GM23248 (cell line): ENCODE results near the gene CCDC18. TPM values are rescaled to one million over a fixed set of nuclear protein-coding genes. Genes with fewer than 3 reads are reported as not detected.

Source experiments
- DNase-seq: peaks from one replicate; pipeline ENCODE4 v3.0.0-alpha.2; 2015
- H2AFZ ChIP-seq: fragments of 200-600 bp; sonication (generic); 2 replicates; pipeline ENCODE4 v1.6.1; 2016; ENCODE audit warnings: antibody characterized with exemption
- H3F3A ChIP-seq: fragments of 200-600 bp; sonication (generic); 2 replicates; pipeline ENCODE4 v1.6.1; 2016; ENCODE audit warnings: mild to moderate bottlenecking, antibody characterized with exemption, mixed run types; ENCODE audit not compliant: insufficient read depth
- H3K27ac ChIP-seq: fragments of 200-600 bp; sonication (generic); 2 replicates; pipeline ENCODE4 v1.5.1; 2016; ENCODE audit warnings: mild to moderate bottlenecking
- H3K27me3 ChIP-seq: fragments of 200-600 bp; sonication (generic); replicated peaks from 2 replicates; pipeline ENCODE4 v1.6.1; 2016; ENCODE audit warnings: mild to moderate bottlenecking; ENCODE audit not compliant: insufficient read depth
- H3K36me3 ChIP-seq: fragments of 200-600 bp; sonication (generic); 2 replicates; pipeline ENCODE4 v1.6.1; 2016; ENCODE audit warnings: low read depth, mild to moderate bottlenecking
- H3K4me1 ChIP-seq: fragments of 200-600 bp; sonication (generic); 2 replicates; pipeline ENCODE4 v1.6.1; 2016; ENCODE audit warnings: mild to moderate bottlenecking; ENCODE audit not compliant: insufficient read depth
- H3K4me2 ChIP-seq: fragments of 200-600 bp; sonication (generic); one replicate; pipeline ENCODE4 v1.6.1; 2016; ENCODE audit warnings: mild to moderate bottlenecking; ENCODE audit not compliant: unreplicated experiment
- H3K4me3 ChIP-seq: fragments of 200-600 bp; sonication (generic); 2 replicates; pipeline ENCODE4 v1.5.1; 2016; ENCODE audit warnings: mild to moderate bottlenecking
- H3K79me2 ChIP-seq: fragments of 200-600 bp; sonication (generic); 2 replicates; pipeline ENCODE4 v1.6.1; 2016; ENCODE audit warnings: mild to moderate bottlenecking; ENCODE audit not compliant: insufficient read depth
- H3K9ac ChIP-seq: fragments of 200-600 bp; sonication (generic); 2 replicates; pipeline ENCODE4 v1.6.1; 2016; ENCODE audit warnings: mild to moderate bottlenecking
- H3K9me2 ChIP-seq: fragments of 200-600 bp; sonication (generic); 2 replicates; pipeline ENCODE4 v1.6.1; 2016; ENCODE audit warnings: mixed run types, mild to moderate bottlenecking, moderate library complexity; ENCODE audit not compliant: insufficient read depth
- H3K9me3 ChIP-seq: fragments of 200-600 bp; sonication (generic); one replicate; pipeline ENCODE4 v1.6.1; 2017; ENCODE audit warnings: low read depth
- H4K20me1 ChIP-seq: fragments of 200-600 bp; sonication (generic); 2 replicates; pipeline ENCODE4 v1.6.0; 2016; ENCODE audit not compliant: insufficient read depth
- EZH2 ChIP-seq: fragments of 200-600 bp; sonication (generic); IDR thresholded peaks from 2 replicates; pipeline ENCODE4 v1.6.1; 2018; ENCODE audit warnings: antibody characterized with exemption, mild to moderate bottlenecking; ENCODE audit not compliant: insufficient read depth, poor library complexity, severe bottlenecking
- EZH2phosphoT487 ChIP-seq: fragments of 200-600 bp; sonication (generic); IDR thresholded peaks from 2 replicates; pipeline ENCODE4 v1.6.1; 2018; ENCODE audit warnings: antibody characterized with exemption, moderate library complexity, mild to moderate bottlenecking, low read depth; ENCODE audit not compliant: insufficient read depth
- WGBS, 2 experiments: methylation state at CpG; one replicate each; pipeline ENCODE4 v1.1.6; 2015 to 2017; ENCODE audit warnings: low lambda C conversion rate in 2 of 2, low coverage in 1 of 2; ENCODE audit errors: missing lambda C conversion rate in 2 of 2; 5-methylcytosine and 5-hydroxymethylcytosine counted together
- in situ Hi-C: fragments of 300-500 bp; cut with MboI; formaldehyde crosslinking; loops from 2 replicates; pipeline ENCODE4 v1.15.0; 2020
- polyA plus RNA-seq: library from polyadenylated mRNA; unstranded; fragments of >200 nt; fragmentation: Nextera tagmentation; extraction: Ambion mirVana; gene quantifications from 2 replicates; pipeline ENCODE4 v1.2.1, GENCODE V29; 2016
- total RNA-seq: library from RNA; depleted of rRNA; stranded (reverse); fragments of >200 nt; shearing (Covaris generic); gene quantifications from 2 replicates; pipeline ENCODE4 v1.2.3, GENCODE V29; 2014; rRNA removed

CCDC18 gene
- total RNA-seq (7.8 and 9.7 TPM in 2 replicates), polyA plus RNA-seq (5.7 and 8.8 TPM in 2 replicates)

DNA sequence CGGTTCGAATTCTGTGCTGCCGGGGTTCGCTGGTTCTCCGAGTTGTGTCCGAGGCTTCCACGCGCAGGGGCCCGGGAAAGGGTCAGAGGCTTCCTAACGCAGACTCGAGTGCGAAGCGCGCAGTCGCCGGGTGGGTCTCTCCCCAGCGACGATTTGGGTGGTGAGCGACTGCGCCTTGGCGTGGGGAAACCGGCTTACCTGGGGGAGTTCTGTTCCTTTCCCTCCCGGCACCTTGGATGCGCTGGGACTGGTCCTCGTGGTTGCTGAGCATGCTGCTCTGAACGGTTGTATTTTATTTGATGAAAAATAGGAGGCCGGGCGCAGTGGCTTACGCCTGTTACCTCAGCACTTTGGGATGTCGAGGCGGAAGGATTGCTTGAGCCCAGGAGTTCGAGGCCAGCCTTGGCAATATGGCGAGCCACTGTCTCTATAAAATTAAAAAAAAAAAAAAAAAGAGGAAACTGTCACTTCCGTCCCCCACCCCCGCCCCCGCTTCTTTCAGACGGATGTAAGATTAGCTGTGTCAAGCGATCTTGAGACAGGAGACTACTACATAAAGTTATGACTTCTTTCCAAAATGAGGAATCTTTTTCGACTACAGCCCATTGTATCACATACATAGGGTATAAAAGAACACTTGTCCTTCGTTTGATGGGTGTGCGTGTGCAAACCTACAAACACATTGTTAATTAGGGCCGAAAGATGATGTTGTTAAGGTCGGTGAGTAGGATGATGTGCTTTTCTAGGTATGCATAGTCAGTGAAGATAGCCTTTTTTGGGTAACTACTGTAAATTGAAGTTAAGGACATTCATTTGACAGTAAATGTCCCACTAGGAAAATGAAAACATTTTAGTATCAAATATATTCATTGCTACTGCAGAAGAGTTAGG lies at the start of gene CCDC18:
Gene CCDC18 (plus strand): TSS at position 2 of the 891 bp plus-strand sequence. CDS start 2,638 bp downstream, outside the sequence.
- Histone ChIP-seq H3K9me2 (no peaks in the 10 kb centered on the region), H3K27me3 (no peaks in the 10 kb centered on the region), H3K4me3 (peak within 1 kb of the TSS; percentile 91), H3K9me3 (no peaks in the 10 kb centered on the region), H2AFZ (peak within 1 kb of the TSS; percentile 79), H3F3A (peaks cover 26% of the 10 kb centered on the region), H3K4me1 (peaks cover 22% of the 10 kb centered on the region; the same call in 1 of the 2 replicates), H3K27ac (peak within 1 kb of the TSS; percentile 99), H3K4me2 (peak within 1 kb of the TSS; percentile 88), H3K36me3 (no peaks in the 10 kb centered on the region), H3K79me2 (peaks cover 78% of the 10 kb centered on the region), H4K20me1 (no peaks in the 10 kb centered on the region; the same call in 1 of the 2 replicates), H3K9ac (peak within 1 kb of the TSS; percentile 99)
- in situ Hi-C loops, result no loop called here
- TF ChIP-seq EZH2, result no peak
- peak; percentile 75 for DNase-seq
- 5 to 6% methylated on average over 39 to 42 of the region's 43 CpGs for WGBS, 2 experiments

DNA sequence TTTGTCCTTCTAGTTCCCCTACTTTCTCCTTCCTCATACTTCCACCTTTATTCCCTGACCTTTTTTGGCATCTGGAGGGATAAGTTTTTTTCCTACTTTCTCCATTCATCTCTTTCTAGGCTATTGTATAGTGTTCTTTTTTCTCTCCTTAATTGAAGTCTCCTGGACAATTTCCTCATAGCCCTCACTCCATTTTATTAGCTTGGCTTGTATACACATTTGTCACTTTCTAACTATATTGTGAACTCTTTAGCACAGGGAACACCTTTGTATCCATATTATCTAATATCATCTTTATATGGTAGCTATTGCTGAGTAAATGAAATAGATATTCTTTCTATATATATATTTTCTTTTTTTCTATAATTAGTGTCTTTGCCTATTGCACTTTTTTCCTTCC lies 47.9 kb upstream of the CCDC18 start:
- H4K20me1 ChIP-seq, result no peaks in the 10 kb centered on the region
- no peak overlapping the region for H3K9ac ChIP-seq
- no peaks in the 10 kb centered on the region for H3F3A ChIP-seq
- H3K9me3 ChIP-seq, result no peaks in the 10 kb centered on the region
- no peaks in the 10 kb centered on the region for H3K27me3 ChIP-seq
- DNase-seq, result no peak
- no peak overlapping the region for H3K4me3 ChIP-seq
- no peaks in the 10 kb centered on the region for H3K9me2 ChIP-seq
- H3K79me2 ChIP-seq, result no peaks in the 10 kb centered on the region
- no peak overlapping the region for H3K4me2 ChIP-seq
- no peak overlapping the region for H2AFZ ChIP-seq
- in situ Hi-C loops, result no loop called here
- H3K36me3 ChIP-seq, result peaks cover 24% of the 10 kb centered on the region
- no peak overlapping the region for H3K27ac ChIP-seq
- TF ChIP-seq EZH2, result no peak
- TF ChIP-seq EZH2phosphoT487, result no peak
- no peaks in the 10 kb centered on the region for H3K4me1 ChIP-seq

- Histone ChIP-seq H4K20me1 (no peaks in the 10 kb centered on the region), H3K27me3 (no peaks in the 10 kb centered on the region), H3K9me3 (no peaks in the 10 kb centered on the region), H3K79me2 (no peaks in the 10 kb centered on the region), H3K4me3 (no peak overlapping the region), H3K4me1 (no peaks in the 10 kb centered on the region), H3K36me3 (peaks cover 33% of the 10 kb centered on the region), H3F3A (peaks cover 3% of the 10 kb centered on the region; the same call in 1 of the 2 replicates), H3K9me2 (no peaks in the 10 kb centered on the region), H3K4me2 (no peak overlapping the region), H2AFZ (no peak overlapping the region), H3K27ac (no peak overlapping the region), H3K9ac (no peak overlapping the region)
- TF ChIP-seq EZH2 (no peak), EZH2phosphoT487 (no peak)
- 79 to 85% methylated on average over 5 of the region's 5 CpGs for WGBS, 2 experiments
- DNase-seq, result no peak
- in situ Hi-C loops, result no loop called here
Measured at GRCh38 chr1:93136445-93136844, 44.1 kb upstream of the CCDC18 start.

GRCh38 chr1:93137604-93138292 lies 42.8 kb upstream of the CCDC18 start:
- in situ Hi-C loops, result no loop called here
- no peaks in the 10 kb centered on the region for H3K4me1 ChIP-seq
- 64 to 69% methylated on average over 3 of the region's 3 CpGs for WGBS, 2 experiments
- no peaks in the 10 kb centered on the region for H3K9me3 ChIP-seq
- H3K4me3 ChIP-seq, result no peak overlapping the region
- H3K27ac ChIP-seq, result no peak overlapping the region
- no peak overlapping the region for H3K9ac ChIP-seq
- DNase-seq, result no peak
- H3K36me3 ChIP-seq, result peaks cover 33% of the 10 kb centered on the region
- H3K27me3 ChIP-seq, result no peaks in the 10 kb centered on the region
- no peaks in the 10 kb centered on the region for H3K9me2 ChIP-seq
- H3F3A ChIP-seq, result peaks cover 4% of the 10 kb centered on the region; the same call in 1 of the 2 replicates
- no peaks in the 10 kb centered on the region for H3K79me2 ChIP-seq
- H2AFZ ChIP-seq, result no peak overlapping the region
- H4K20me1 ChIP-seq, result no peaks in the 10 kb centered on the region
- H3K4me2 ChIP-seq, result no peak overlapping the region
- TF ChIP-seq EZH2phosphoT487 (no peak), EZH2 (no peak)
